Measurements from ENCODE around the gene CHSY1. TPM values are rescaled to one million over a fixed set of nuclear protein-coding genes. Genes with fewer than 3 reads are reported as not detected.
A peak's percentile ranks its signal among the peaks of the same experiment; 100 is the strongest.
"Not testable (repeated sequence)": the region's sequence is repeated elsewhere in the genome, so short reads cannot be mapped to it uniquely, and the experiment has no call there.

The CHSY1 gene
- total RNA-seq, 1 experiment from 2014 or later = 9.5 TPM

- DNase-seq (ENCODE audit: low spot score) = no peak
- in situ Hi-C loops (cut with HindIII; ENCODE audit: low sequenced_read_pairs) = no loop called here
These were observed 34.4 kb downstream of the CHSY1 start for GRCh38 chr15:101217446-101217845.

GRCh38 chr15:101216100-101216499, 35.7 kb downstream of the CHSY1 start:
- in situ Hi-C loops (cut with HindIII; ENCODE audit: low sequenced_read_pairs) = no loop called here
- DNase-seq (ENCODE audit: low spot score) = no peak

DNA sequence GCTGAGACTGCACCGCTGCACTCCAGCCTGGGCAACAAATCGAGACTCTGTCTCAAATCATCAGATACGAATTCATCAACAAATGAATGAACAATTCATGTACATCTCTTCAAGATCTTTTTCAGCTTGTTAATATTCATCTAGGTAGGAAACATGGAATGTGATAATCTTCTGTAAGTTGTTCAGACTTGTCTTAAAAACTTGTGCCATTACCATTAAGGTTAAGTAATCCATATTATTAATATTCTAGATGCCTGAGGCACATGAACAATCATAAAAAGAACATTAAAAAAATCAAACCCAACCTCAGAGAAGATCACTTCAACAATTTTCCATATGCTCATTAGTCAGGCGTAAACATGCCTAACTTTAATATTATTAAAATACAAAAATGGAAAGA, 36.2 kb downstream of the CHSY1 start:
- in situ Hi-C loops (cut with HindIII; ENCODE audit: low sequenced_read_pairs) = no loop called here
- no peak for DNase-seq (ENCODE audit: low spot score)

DNA sequence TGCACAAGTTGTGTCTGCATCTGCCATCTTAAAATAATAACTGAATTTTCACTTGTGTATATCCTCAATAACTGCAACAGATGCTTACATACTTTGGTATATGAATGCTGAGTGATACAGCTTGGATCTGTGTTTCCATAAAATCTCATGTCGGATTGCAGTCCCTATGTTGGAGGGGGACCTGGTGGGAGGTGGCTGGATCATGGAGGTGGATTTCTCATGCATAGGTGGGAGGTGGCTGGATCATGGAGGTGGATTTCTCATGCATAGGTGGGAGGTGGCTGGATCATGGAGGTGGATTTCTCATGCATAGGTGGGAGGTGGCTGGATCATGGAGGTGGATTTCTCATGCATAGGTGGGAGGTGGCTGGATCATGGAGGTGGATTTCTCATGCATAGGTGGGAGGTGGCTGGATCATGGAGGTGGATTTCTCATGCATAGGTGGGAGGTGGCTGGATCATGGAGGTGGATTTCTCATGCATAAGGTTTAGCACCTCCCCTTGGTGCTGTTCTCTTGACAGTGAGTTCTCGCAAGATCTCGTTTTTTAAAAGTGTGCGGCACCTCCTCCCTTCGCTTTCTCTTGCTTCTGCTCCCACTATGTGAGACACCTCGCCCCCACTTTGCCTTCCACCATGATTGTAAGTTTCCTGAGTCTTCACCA, 37.3 kb downstream of the CHSY1 start:
- in situ Hi-C loops (cut with HindIII; ENCODE audit: low sequenced_read_pairs); DNase-seq (ENCODE audit: low spot score): not testable (repeated sequence)

- in situ Hi-C loops (cut with HindIII; ENCODE audit: low sequenced_read_pairs) = no loop called here
These were observed 38.3 kb downstream of the CHSY1 start for GRCh38 chr15:101213570-101213969.

GRCh38 chr15:101213147-101213546, 38.7 kb downstream of the CHSY1 start:
- in situ Hi-C loops (cut with HindIII; ENCODE audit: low sequenced_read_pairs) = no loop called here
- no peak for DNase-seq (ENCODE audit: low spot score)

More at GRCh38 chr15:101213570-101213969, 38.3 kb downstream of the CHSY1 start:
- no peak for DNase-seq (ENCODE audit: low spot score)

DNA sequence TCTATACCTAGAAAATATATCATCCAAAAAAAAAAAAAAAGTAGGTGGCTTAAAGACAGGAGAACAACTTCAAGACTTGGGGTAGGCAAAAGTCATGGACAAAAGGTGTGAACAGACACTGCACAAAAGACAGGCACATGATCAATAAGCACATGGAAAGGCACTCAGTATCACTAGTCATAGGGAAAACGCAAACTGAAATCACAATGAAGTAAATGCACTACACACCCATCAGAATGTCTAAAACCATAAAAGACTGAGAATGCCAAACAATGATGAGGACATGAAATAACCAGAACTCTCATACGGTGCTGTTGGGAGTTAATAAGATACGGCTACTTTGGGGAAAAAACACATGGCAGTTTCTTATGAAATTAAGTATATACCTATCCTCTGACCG, 40.0 kb downstream of the CHSY1 start:
- in situ Hi-C loops (cut with HindIII; ENCODE audit: low sequenced_read_pairs) = no loop called here
- DNase-seq (ENCODE audit: low spot score) = no peak

DNA sequence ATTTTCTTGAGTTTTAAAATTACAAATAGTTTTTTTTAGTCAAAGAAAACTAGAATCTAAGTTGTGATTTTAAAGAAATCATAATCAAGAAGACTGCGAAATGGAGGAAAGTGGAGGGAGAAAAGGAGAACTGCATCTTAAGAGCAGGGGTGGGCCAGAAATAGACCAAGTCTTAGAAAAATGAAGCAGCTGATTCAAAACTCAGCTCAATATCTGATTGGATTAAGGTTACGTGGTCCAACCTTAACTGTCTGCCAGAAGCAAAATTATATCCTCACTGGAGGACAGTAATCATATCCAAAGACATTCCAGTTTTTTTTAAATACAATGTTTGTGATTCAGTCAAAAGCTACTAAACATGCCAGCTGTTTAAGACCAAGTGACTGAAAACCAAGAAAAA, 41.4 kb downstream of the CHSY1 start:
- no peak for DNase-seq (ENCODE audit: low spot score)
- in situ Hi-C loops (cut with HindIII; ENCODE audit: low sequenced_read_pairs) = no loop called here

DNA sequence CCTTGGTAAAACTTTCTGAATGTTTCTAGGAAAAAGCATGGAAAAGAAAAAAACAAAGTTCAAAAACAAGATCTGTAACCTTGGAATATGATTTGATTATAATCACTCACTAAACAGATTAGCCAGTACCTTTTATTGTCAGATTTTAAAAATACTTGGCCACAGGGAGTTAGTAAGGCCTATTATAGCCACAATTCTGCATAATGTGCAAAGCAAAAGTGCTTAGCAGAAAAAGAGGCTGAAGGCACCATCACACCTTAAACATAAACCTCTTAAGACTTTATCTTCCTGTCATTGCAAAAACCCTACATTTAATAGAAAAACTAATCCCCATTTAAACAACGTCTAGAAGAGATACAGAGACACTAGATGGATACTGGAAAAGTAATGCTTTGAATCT, 41.8 kb downstream of the CHSY1 start:
- DNase-seq (ENCODE audit: low spot score) = no peak
- in situ Hi-C loops (cut with HindIII; ENCODE audit: low sequenced_read_pairs) = no loop called here

- in situ Hi-C loops (cut with HindIII; ENCODE audit: low sequenced_read_pairs) = loop anchor here (5.0 kb wide), 1 partner anchor 33 kb away; no protein-coding TSS in a partner anchor
These were observed 42.5 kb downstream of the CHSY1 start for GRCh38 chr15:101209285-101209845.

GRCh38 chr15:101207867-101208288, 44.0 kb downstream of the CHSY1 start:
- in situ Hi-C loops (cut with HindIII; ENCODE audit: low sequenced_read_pairs) = loop anchor here (5.0 kb wide), 1 partner anchor 34 kb away; no protein-coding TSS in a partner anchor
- no peak for DNase-seq (ENCODE audit: low spot score)

More at GRCh38 chr15:101209285-101209845, 42.5 kb downstream of the CHSY1 start:
- DNase-seq (ENCODE audit: low spot score) = no peak

GRCh38 chr15:101206176-101206591, 45.7 kb downstream of the CHSY1 start:
- DNase-seq (ENCODE audit: low spot score) = no peak
- in situ Hi-C loops (cut with HindIII; ENCODE audit: low sequenced_read_pairs) = loop anchor here (5.0 kb wide), 1 partner anchor 36 kb away; no protein-coding TSS in a partner anchor

GRCh38 chr15:101204739-101205535, 46.9 kb downstream of the CHSY1 start:
- no peak for DNase-seq (ENCODE audit: low spot score)
- in situ Hi-C loops (cut with HindIII; ENCODE audit: low sequenced_read_pairs) = loop anchor here (5.0 kb wide), 1 partner anchor 37 kb away; no protein-coding TSS in a partner anchor

DNA sequence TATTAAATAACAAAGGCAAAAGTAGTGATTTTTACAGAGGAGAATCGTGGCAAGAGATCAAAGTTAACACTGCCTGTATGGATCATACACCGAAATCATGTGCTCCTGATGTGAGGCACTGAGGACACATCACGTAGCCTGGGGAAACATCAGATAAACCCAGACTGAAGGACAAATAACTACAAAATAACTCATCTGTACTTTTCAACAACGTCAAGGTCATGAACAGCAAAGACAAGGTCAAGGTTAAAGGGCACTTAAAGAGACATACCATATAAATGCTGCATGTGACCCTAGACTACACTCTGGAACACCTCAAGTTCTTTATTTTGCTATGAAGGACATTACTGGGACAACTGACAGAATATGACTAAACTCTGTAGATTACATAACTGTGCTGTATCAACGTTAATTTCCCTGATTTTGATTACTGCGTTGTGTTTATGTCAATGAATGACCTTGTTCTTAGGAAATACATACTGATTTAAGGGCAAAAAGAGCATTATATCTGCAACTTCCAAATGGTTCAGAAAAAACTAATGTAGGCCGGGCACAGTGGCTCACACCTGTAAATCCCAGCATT, 48.1 kb downstream of the CHSY1 start:
- no peak for DNase-seq (ENCODE audit: low spot score)
- in situ Hi-C loops (cut with HindIII; ENCODE audit: low sequenced_read_pairs) = no loop called here

- DNase-seq (ENCODE audit: low spot score) = no peak
These were observed 48.7 kb downstream of the CHSY1 start for GRCh38 chr15:101203029-101203573.

DNA sequence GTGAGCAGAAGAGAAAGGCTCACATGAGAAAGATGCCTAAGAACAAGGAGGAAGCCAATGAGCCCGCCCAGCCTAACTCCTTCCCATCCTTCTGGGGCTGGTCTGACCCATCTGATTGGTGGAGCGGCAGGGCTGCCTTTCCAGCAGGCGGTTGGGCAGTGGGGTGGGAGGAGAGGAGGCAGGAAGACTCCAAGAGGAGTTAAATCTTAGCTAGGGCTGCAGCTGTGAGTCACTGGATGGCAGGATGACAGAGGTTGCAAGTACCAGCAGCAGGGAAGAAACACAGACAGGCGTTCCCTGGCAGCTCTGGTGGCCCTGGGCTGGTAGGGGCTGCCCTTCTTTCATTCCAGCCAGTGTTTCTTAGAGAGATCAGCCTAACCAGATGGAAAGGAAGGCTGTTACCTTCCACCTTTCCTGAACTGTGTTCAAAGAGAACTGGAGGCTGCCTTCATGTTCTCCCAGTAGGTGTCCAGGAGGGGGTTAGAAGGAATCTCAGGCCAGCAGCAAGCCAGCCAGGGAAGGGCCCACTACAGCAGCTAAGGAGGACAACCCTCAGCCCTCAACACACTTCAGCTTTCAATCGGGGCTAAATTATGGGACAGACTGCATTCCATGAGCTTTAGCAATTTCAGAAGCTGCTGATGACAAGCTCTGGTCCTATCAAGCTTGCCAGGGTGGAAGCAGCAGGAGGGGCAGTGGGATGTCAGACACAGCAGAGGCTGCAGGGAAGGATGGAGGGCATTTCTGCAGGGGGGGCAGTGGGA, 50.3 kb downstream of the CHSY1 start:
- in situ Hi-C loops (cut with HindIII; ENCODE audit: low sequenced_read_pairs) = no loop called here
- DNase-seq (ENCODE audit: low spot score) = peak; percentile 54

More at GRCh38 chr15:101203029-101203573, 48.7 kb downstream of the CHSY1 start:
- in situ Hi-C loops (cut with HindIII; ENCODE audit: low sequenced_read_pairs) = no loop called here

- no peak for DNase-seq (ENCODE audit: low spot score)
- in situ Hi-C loops (cut with HindIII; ENCODE audit: low sequenced_read_pairs) = no loop called here
These were observed 51.7 kb downstream of the CHSY1 start for GRCh38 chr15:101200181-101200580.

GRCh38 chr15:101198800-101199199, 53.0 kb downstream of the CHSY1 start:
- in situ Hi-C loops (cut with HindIII; ENCODE audit: low sequenced_read_pairs) = no loop called here
- DNase-seq (ENCODE audit: low spot score) = no peak
